Endothelial cell of umbilical vein (primary cell): ENCODE measurements around the gene FAM43A. TPM values are rescaled to one million over a fixed set of nuclear protein-coding genes. Genes with fewer than 3 reads are reported as not detected.

Source experiments
- BruUV-seq: library from RNA; stranded (reverse); fragments of 400-500 nt; replicated peaks from 2 replicates; lab custom pipeline; 2021; lab: Mats Ljungman, UMichigan
- CTCF ChIA-PET: fragments of 300-600, 350-600 bp; sonication (Branson Sonifier 250); formaldehyde crosslinking; loops from one replicate; lab custom pipeline; 2021; ENCODE audit warnings: antibody characterized with exemption, inconsistent platforms; lab: Charles Lee
- POLR2A ChIA-PET: fragments of 300-600, 350-600 bp; sonication (Branson Sonifier 250); formaldehyde crosslinking; loops from one replicate; lab custom pipeline; 2021; ENCODE audit warnings: antibody characterized with exemption, inconsistent platforms; lab: Charles Lee
- DNase-seq: peaks from one replicate; pipeline ENCODE4 v3.0.0-alpha.2; 2011; ENCODE audit warnings: low read depth, low spot score
- FAIRE-seq: peaks from 2 replicates; lab custom pipeline; 2011; peaks lifted over from hg19 to GRCh38; lab: Jason Lieb, UNC
- H2AFZ ChIP-seq: 2 replicates; pipeline ENCODE4 v1.6.0; 2012; ENCODE audit warnings: low read depth, low read length, control low read depth, inconsistent platforms
- H3K27ac ChIP-seq: 2 replicates; pipeline ENCODE4 v1.5.1; 2011; ENCODE audit warnings: low read depth, mild to moderate bottlenecking, control low read depth, low read length, moderate library complexity; ENCODE audit not compliant: insufficient read depth
- H3K27me3 ChIP-seq, 2 experiments: 2 replicates each; pipeline versions ENCODE4 v1.6.0 to v1.6.1; 2011; ENCODE audit warnings: low read length in 2 of 2, mixed read lengths in 1 of 2; ENCODE audit not compliant: control insufficient read depth in 2 of 2, insufficient read depth in 2 of 2
- H3K36me3 ChIP-seq, 2 experiments: 2 replicates in 1 of 2; 3 replicates in 1 of 2; pipeline ENCODE4 v1.5.1; 2011; ENCODE audit warnings: low read length in 2 of 2, mild to moderate bottlenecking in 1 of 2, moderate library complexity in 1 of 2; ENCODE audit not compliant: control insufficient read depth in 2 of 2, insufficient read depth in 2 of 2; ENCODE audit errors: extremely low read depth in 1 of 2
- H3K4me1 ChIP-seq: 3 replicates; pipeline ENCODE4 v1.5.1; 2011; ENCODE audit warnings: mild to moderate bottlenecking, low read length; ENCODE audit not compliant: control insufficient read depth, insufficient read depth; ENCODE audit errors: extremely low read depth
- H3K4me2 ChIP-seq: 2 replicates; pipeline ENCODE4 v1.6.1; 2011; ENCODE audit warnings: low read length, control low read depth, mixed read lengths; ENCODE audit not compliant: insufficient read depth
- H3K4me3 ChIP-seq, 3 experiments: fragments of 200-600 bp in 1 of 3; sonication (generic), shearing (Covaris generic) in 1 of 3; replicated peaks in 1 of 3; 2 replicates each; pipeline ENCODE4 v1.5.1; 2011 to 2016; ENCODE audit warnings: control low read depth in 3 of 3, low read length in 3 of 3, mild to moderate bottlenecking in 2 of 3, inconsistent platforms in 1 of 3, low read depth in 1 of 3, moderate library complexity in 1 of 3; ENCODE audit not compliant: insufficient read depth in 1 of 3
- H3K79me2 ChIP-seq: 2 replicates; pipeline ENCODE4 v1.6.0; 2012; ENCODE audit warnings: low read length, inconsistent platforms; ENCODE audit not compliant: control insufficient read depth, insufficient read depth
- H3K9ac ChIP-seq: replicated peaks from 2 replicates; pipeline ENCODE3; 2011; ENCODE audit warnings: low read length, control low read depth; ENCODE audit not compliant: insufficient read depth; ENCODE audit errors: extremely low read depth
- H3K9me1 ChIP-seq: replicated peaks from 3 replicates; pipeline ENCODE4 v1.6.0; 2011; ENCODE audit warnings: mild to moderate bottlenecking, low read length; ENCODE audit not compliant: control insufficient read depth, insufficient read depth; ENCODE audit errors: extremely low read depth
- H3K9me3 ChIP-seq: replicated peaks from 2 replicates; pipeline ENCODE4 v1.5.1; 2012; ENCODE audit warnings: low read length, inconsistent platforms; ENCODE audit not compliant: control insufficient read depth, insufficient read depth
- H4K20me1 ChIP-seq: replicated peaks from 2 replicates; pipeline ENCODE3; 2011; ENCODE audit warnings: mild to moderate bottlenecking, low read length; ENCODE audit not compliant: control insufficient read depth, insufficient read depth; ENCODE audit errors: extremely low read depth
- CTCF ChIP-seq, 2 donors: IDR thresholded peaks; 1 replicate in 1 of 2; 2 replicates in 1 of 2; pipeline ENCODE4 v1.5.1; 2011; ENCODE audit warnings: low read length in 2 of 2, mild to moderate bottlenecking in 2 of 2, moderate library complexity in 2 of 2, control low read depth in 1 of 2, inconsistent platforms in 1 of 2, low read depth in 1 of 2; ENCODE audit not compliant: insufficient read depth in 1 of 2; ENCODE audit errors: extremely low read depth in 1 of 2
- FOS ChIP-seq: IDR thresholded peaks from 2 replicates; pipeline ENCODE4 v1.6.1; 2011; ENCODE audit warnings: mild to moderate bottlenecking, low read length, moderate library complexity, borderline replicate concordance; ENCODE audit not compliant: insufficient read depth
- MAX ChIP-seq: IDR thresholded peaks from 2 replicates; pipeline ENCODE4 v1.6.1; 2011; ENCODE audit not compliant: insufficient read depth, insufficient read length
- POLR2A ChIP-seq: IDR thresholded peaks from 2 replicates; pipeline ENCODE4 v1.6.1; 2012; ENCODE audit warnings: low read depth, mild to moderate bottlenecking, control low read depth, low read length
- POLR2AphosphoS5 ChIP-seq: IDR thresholded peaks from 2 replicates; pipeline ENCODE4 v1.6.1; 2012; ENCODE audit warnings: low read depth, mild to moderate bottlenecking, control low read depth, low read length, moderate library complexity; ENCODE audit not compliant: insufficient read depth
- dilution Hi-C: fragments of 300-500 bp; cut with MboI; formaldehyde crosslinking; loops from one replicate; pipeline ENCODE4 v1.15.0; 2019; ENCODE audit warnings: low sequenced_read_pairs; ENCODE audit not compliant: extremely low pct_ligation_motif_present
- intact Hi-C: fragments of 100-400 bp; cut with micrococcal nuclease; formaldehyde crosslinking; loops from one replicate; pipeline ENCODE4 v1.10.0; 2022
- polyA plus RNA-seq, 4 experiments: library from polyadenylated mRNA; depleted of rRNA in 3 of 4; stranded (reverse) in 3 of 4; unstranded in 1 of 4; fragments of >200 nt; gene quantifications; 2 replicates each; pipeline versions ENCODE4 v1.2.1 to v1.2.3, GENCODE V29; 2011 to 2012; ENCODE audit warnings: missing spikeins in 1 of 4
- total RNA-seq: library from RNA; stranded (reverse); gene quantifications from 2 replicates; pipeline ENCODE4 v1.2.3, GENCODE V29; 2021

The FAM43A gene
- total and polyA plus RNA-seq, 2 donors (not counting 3 experiments of a cell fraction or from before 2014, with no cell fraction given) = 244 to 307 TPM

DNA sequence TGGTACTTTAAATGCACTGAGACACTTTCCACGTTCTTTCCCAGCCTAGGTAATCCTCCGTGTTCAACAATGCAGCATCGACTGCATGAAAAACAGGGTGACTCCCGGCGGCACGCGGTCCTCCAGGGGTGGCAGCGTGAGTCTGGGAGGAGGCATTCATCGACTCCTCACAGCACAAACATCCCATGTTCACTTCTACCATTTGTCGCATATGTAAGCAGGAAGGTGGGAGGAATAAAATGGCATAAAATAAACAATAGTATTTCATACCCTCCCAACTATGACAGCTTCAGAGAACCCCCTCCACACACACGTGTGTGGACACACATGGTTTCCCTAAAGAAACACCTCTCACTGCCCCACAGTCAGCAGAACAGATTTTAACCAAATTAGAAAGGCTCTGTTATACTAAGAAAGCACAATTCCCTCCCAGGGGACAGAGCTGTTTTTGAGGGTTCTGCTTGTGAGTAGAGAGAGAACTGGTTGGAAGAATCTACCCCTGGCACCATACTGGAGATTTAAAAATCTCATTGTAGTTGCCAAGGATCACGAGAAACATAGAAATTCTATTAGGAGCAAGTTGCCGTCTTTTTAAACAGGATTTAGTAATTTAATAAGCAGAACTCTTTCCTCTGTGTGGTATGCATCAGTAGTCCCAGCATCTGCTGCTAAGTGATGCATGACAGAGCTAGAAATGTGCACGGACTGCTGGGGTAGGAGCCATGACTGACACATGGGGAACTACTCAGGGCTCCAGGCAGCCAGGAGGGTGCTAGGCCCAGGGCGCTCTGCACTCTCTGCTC lies 6.0 kb downstream of the FAM43A start:
- ChIA-PET POLR2A (interaction anchor here (0.7 to 4.6 kb wide), 16 partner anchors 9 to 470 kb away, joined by 3 to 42 read pairs (median 5); partner anchors contain the start of gene LSG1), CTCF (interaction anchor here (0.9 to 2.1 kb wide), 15 partner anchors 9 to 580 kb away, joined by 3 to 16 read pairs (median 4); partner anchors contain the start of gene XXYLT1)
- Histone ChIP-seq H3K4me1 (peaks cover 19% of the 10 kb centered on the region), H3K9me1 (no peaks in the 10 kb centered on the region), H2AFZ (no peak overlapping the region), H3K4me2 (no peak overlapping the region), H3K9me3 (no peaks in the 10 kb centered on the region), H3K27me3 (no peaks in the 10 kb centered on the region), H3K36me3 (peaks cover 20 to 25% of the 10 kb centered on the region in 2 experiments), H4K20me1 (peaks cover 3% of the 10 kb centered on the region), H3K4me3 (no peak overlapping the region), H3K27ac (peak overlapping the region; percentile 39), H3K9ac (no peak overlapping the region), H3K79me2 (peaks cover 32% of the 10 kb centered on the region)
- BruUV-seq = no TSS peak
- dilution Hi-C loops = loop anchor here (25.0 kb wide), 1 partner anchor 421 kb away; no protein-coding TSS in a partner anchor
- TF ChIP-seq POLR2A = peak; percentile 76
- no peak for TF ChIP-seq CTCF (IDR thresholded peaks at IDR 0.05; ENCODE audit: extremely low read depth in 1 of 2, insufficient read depth in 1 of 2, low read depth in 1 of 2, low read length in 2 of 2)
- TF ChIP-seq MAX = peak; percentile 7
- TF ChIP-seq FOS = no peak
- TF ChIP-seq POLR2AphosphoS5 = peak; percentile 61
- DNase-seq = peak; percentile 68
- intact Hi-C loops = loop anchor here (1.0 kb wide), 4 partner anchors 21 to 569 kb away; no protein-coding TSS in a partner anchor
- no peak for FAIRE-seq
